Endothelial cell of coronary artery (primary cell): ENCODE measurements around the gene HEXD. TPM values are rescaled to one million over a fixed set of nuclear protein-coding genes. Genes with fewer than 3 reads are reported as not detected.

Source experiments
- total RNA-seq: library from RNA; depleted of rRNA; stranded (reverse); fragments of >200 nt; gene quantifications from 2 replicates; pipeline ENCODE4 v1.2.3, GENCODE V29; 2014

HEXD gene
- 10.1 and 11.5 TPM in 2 replicates for total RNA-seq

DNA sequence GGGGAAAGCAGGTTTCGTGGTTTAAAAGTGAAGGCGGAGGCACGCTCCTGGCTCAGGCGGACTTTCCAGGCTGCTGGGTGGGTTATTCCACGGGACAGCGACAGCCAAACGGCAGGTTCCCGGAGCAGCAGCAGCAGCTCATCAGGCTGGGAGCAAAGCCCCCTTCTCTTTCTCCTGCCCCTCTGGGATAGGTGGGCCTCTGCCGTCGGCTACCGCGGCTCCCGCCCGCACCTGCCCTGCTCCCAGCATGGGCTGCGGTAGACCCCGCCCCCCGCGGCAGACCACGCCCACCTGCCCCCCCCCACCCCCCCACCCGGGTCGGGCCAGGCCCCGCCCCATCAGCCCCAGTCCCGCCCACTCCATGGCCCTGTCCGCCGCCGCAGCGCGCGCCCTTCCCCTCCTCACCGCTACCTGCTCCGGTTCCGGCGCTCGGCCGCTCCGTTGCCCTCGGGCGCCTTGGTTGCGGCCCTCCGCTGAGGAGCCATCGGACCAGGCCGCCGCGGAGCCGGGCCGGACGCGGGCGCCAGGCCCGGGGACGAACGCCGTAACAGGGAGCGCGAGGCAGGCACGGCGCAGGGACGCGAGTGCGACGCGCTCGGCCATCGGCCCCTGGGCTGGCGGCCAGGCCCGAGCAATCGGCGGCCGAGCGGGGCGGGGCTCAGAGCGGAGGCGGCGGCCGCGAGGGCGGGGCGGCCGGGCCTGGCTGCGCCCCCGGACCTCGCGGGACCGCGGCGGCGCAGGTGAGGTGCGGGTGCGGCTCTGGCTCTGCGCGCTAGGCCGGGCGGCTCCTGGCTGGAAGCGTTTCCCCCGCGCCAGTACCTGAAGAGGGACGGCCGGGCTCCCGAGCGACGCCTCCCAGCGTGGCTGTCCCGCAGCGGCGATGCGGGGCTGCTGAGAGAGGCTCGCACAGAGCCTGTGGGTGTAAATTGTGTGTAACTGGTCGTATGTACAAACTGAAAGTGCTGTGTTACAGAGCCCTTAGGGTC lies at the start of gene HEXD, which contains the start of gene OGFOD3:
Gene HEXD, plus strand, starts transcription at position 347 of the 986 bp plus-strand sequence. CDS start 1,453 bp downstream, outside the sequence.
Gene OGFOD3, minus strand, starts transcription at position 586 of the 986 bp plus-strand sequence. Its CDS starts 101 bp downstream, at position 485.

DNA sequence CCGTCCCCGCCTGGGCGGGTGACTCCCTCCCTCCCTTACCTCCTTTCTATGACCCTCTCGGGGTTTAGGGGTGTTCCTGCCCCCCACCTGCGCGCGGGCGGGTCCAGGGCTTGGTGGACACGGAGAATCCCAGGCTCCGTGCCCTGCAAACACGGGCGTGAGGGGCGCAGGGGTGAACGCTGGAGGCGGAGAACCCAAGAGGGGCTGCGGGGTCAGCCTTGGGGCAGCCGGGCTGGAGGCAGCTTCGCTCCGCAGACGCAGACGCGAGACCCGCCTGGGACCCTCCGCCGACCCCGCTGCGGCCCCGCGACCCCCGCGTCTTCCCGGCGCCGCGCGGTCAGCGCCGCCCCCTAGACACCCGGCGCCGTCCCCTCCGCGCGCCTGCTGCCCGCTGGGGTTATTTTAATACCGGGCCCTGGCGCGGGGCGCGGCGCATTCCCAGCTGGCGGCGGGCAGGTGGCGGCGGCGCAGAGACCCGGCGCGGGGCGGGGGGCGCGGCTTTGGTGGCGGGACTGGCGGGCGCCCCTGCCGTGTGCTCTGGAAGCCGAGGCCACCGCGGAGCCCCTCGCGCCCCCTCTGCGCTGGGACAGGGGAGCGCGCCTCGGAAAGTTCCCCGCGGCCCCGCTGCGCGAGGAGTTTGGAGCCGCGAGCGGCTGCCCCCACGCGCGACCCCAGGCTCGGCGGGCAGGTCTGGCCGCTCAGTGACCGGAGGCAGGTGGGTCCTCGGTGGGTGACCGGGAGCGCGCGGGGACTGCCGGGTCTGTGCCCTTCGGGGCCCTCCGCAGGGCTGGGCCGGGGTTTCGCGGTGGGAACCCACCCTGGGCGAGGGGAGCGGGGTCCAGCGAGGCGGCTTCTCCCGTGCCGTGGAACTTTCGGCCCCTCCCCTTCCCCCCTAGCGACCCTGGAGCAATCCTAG lies 46.6 kb upstream of the HEXD start, which contains the start of gene UTS2R:
Gene UTS2R, plus strand, starts transcription at position 433 of the 916 bp plus-strand sequence. CDS start 2,560 bp downstream, outside the sequence.

DNA sequence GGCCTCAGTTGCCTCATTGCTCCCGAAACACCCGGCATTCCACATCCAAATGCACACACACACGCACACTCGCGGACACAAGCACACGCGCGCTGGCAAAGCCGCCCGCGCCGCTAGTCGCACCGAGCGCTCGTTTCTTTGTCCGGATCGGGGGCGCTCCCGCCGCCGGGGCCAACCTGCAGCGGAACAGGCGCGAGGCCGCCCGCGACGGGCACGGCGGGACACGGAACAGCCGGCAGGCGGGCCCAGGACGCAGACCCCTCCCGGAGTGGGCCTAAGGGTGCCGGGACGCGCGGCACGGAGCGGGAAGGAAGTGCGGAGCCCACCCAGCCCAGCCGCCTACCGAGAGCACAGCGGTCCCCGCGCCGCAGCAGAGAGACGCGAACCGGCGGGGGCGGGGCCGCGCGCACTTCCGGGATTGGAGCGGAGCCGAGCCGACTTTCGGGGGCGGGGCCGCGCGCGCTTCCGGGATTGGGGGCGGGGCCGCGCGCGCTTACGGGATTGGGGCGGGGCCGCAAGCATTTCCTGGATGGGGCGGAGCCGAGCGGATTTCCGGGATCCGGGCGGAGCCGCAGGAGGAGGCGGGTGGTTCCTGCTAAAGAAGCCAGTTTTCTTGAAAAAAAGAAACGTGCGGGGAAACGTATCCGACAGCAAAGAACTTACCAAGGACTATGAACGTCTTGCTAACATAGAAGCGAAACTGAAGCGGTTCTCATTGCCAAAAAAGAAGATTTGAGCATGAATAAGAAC lies 32.4 kb downstream of the HEXD start, which contains the start of gene CYBC1:
Gene CYBC1, minus strand, starts transcription at position 396 of the 750 bp plus-strand sequence. CDS start 1,498 bp downstream, outside the sequence.

DNA sequence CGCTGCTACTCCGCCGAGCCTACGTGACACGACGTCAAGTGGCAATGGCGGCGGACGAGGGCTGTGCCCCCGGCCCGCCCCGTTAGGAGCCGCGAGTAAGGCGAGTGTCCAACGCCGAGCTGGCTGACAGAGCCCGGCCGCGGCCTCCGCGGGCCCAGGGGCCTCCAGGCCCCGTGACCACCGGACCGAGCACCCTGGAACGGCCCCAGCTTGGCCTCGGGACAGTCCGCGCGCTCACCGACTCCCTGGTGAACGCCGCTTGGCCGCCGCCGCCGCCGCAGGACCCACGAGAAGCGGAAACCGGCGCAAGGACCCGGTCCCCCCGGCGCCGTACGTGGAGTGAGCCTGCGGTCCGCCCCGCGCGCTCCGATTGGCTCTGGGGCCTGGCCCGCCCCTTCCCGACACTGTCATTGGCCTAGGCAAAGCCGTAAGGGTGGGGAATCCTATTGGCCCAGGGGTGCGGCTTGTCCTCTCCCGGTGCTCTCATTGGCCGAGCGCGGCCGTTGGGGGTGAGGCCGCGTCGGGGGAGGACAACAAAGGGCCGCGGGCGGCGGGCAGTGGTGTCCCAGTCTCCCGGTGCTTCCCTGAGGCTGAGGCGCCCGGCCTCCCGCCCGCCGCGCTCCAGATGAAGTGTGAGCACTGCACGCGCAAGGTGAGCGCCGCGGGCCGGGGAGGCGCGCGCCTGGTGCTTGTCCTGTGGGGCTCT lies 40.2 kb downstream of the HEXD start, which contains the start of gene NARF:
Gene NARF, plus strand, starts transcription at position 563 of the 706 bp plus-strand sequence. Its CDS starts 63 bp downstream, at position 626.

Other genes starting within 250 kb of the HEXD start
- gene CCDC57, start 205.5 kb upstream of the HEXD start, total RNA-seq: 8.0 and 16.7 TPM in 2 replicates
- 97.3 and 281 TPM in 2 replicates for gene SLC16A3, start 189.3 kb upstream of the HEXD start, total RNA-seq
- gene CSNK1D, start 144.6 kb upstream of the HEXD start, total RNA-seq: 52.3 and 66.3 TPM in 2 replicates
- not detected in 2 replicates for gene CD7, start 100.7 kb upstream of the HEXD start, total RNA-seq
- 0.36 and 1.8 TPM in 2 replicates for gene SECTM1, start 84.6 kb upstream of the HEXD start, total RNA-seq
- under 0.01 and 0.09 TPM in 2 replicates for gene TEX19, start 59.1 kb upstream of the HEXD start, total RNA-seq
- gene UTS2R, start 46.6 kb upstream of the HEXD start, total RNA-seq: not detected in 2 replicates
- gene OGFOD3, start 239 bp downstream of the HEXD start, total RNA-seq: 22.9 and 26.6 TPM in 2 replicates
- 37.1 and 46.6 TPM in 2 replicates for gene CYBC1, start 32.4 kb downstream of the HEXD start, total RNA-seq
- 55.1 and 69.7 TPM in 2 replicates for gene NARF, start 40.4 kb downstream of the HEXD start, total RNA-seq
- gene FOXK2, start 101.4 kb downstream of the HEXD start, total RNA-seq: 25.1 and 36.5 TPM in 2 replicates
- gene WDR45B, start 230.1 kb downstream of the HEXD start, total RNA-seq: 54.1 and 56.2 TPM in 2 replicates